DMS 273 (cell line): Measurements from ENCODE around the gene MAFB.

Experiments used
- DNase-seq: peaks from one replicate; lab custom pipeline; 2025; ENCODE audit not compliant: unreplicated experiment; lab: John Stamatoyannopoulos, UW

Gene MAFB

DNA sequence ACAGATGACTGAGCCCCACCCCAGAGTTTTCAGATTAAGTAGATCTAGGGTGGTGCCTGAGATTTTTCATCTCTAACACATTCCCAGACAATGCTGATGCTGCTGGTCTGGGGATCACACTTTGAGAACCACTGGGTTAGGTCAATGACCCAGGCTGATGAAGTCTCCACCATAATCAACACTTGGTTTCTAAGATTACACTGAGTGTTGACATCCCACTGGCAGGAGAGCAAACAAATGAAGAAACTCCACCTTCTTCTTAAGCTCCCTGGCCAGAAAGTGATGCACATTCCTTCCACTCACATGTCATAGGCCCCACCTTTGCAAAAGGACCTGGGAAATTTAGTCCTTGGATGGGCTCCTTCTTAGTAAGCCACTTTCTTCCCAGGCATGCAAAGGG is 53.1 kb downstream of the MAFB start:
- DNase-seq, result no peak
